Mucosa of stomach (tissue), 1 donor: ENCODE results near the gene COL4A2.

Experiments
- H3K27me3 ChIP-seq: one replicate; pipeline ENCODE4 v1.7.0; 2013; ENCODE audit warnings: mild to moderate bottlenecking, low read length; ENCODE audit not compliant: control insufficient read depth, insufficient read depth
- H3K36me3 ChIP-seq: one replicate; pipeline ENCODE4 v1.7.0; 2013; ENCODE audit warnings: low read length; ENCODE audit not compliant: control insufficient read depth, insufficient read depth
- H3K4me1 ChIP-seq: one replicate; pipeline ENCODE4 v1.7.0; 2013; ENCODE audit warnings: mild to moderate bottlenecking, low read length; ENCODE audit not compliant: control insufficient read depth, insufficient read depth
- H3K4me3 ChIP-seq: one replicate; pipeline ENCODE4 v1.7.0; 2013; ENCODE audit warnings: low read length
- H3K9ac ChIP-seq: one replicate; pipeline ENCODE4 v1.7.0; 2013; ENCODE audit warnings: mild to moderate bottlenecking, low read length, moderate library complexity
- H3K9me3 ChIP-seq: one replicate; pipeline ENCODE4 v1.7.0; 2013; ENCODE audit warnings: mild to moderate bottlenecking, low read length, moderate library complexity; ENCODE audit not compliant: control insufficient read depth
- donor health status: Pancreatic carcinoma.

Gene COL4A2

DNA sequence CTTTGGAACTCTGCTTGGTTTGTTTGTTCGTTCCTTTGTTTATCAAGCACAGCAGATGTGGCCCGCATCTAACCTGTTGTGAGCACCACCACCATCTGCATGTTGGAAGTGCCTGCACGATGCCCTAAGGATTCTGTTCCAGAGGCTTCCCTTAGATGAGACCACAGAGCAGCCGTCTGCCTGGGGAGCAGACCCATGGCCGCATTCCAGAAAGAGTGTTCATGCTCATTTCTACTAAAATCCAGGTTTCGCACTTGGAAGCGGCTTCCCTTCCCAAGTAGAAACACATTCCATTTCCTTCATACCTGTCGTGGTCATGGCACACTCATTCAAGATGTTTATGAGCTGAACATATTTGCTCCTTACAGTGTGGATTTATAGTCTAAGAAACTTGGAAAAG lies 27.2 kb downstream of the COL4A2 start:
- Histone ChIP-seq H3K36me3 (no peaks in the 10 kb centered on the region), H3K9ac (no peak overlapping the region), H3K4me1 (peaks cover 9% of the 10 kb centered on the region), H3K9me3 (no peaks in the 10 kb centered on the region), H3K27me3 (no peaks in the 10 kb centered on the region), H3K4me3 (no peak overlapping the region)

DNA sequence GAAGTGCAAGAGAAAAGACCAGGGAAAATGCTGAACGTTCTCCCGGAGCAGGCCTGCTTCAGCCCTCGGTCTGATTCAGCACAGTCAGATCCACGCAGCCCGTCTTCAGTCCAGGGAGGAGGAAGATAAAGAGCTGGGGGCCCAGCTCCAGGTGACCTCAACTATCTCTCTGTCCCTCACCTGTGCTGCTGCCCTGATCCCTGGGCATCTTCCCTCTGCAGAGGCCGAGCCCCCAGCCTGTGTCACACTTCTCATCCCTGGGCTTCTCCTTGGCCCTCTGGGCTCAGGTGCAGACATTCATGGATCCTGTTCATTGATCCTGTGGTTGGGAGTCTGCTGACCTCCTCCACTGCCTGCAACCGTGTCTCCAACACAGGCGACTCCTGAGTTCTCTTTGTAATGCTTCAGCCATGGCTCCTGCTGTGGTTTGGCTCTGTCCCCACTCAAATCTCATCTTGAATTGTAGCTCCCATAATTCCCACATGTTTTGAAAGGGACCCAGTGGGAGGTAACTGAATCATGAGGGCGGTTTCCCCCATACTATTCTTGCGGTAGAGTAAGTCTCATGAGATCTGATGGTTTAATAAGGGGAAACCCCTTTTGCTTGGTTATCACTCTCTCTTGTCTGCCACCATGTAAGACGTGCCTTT lies 27.9 kb downstream of the COL4A2 start:
- peaks cover 9% of the 10 kb centered on the region for H3K4me1 ChIP-seq

DNA sequence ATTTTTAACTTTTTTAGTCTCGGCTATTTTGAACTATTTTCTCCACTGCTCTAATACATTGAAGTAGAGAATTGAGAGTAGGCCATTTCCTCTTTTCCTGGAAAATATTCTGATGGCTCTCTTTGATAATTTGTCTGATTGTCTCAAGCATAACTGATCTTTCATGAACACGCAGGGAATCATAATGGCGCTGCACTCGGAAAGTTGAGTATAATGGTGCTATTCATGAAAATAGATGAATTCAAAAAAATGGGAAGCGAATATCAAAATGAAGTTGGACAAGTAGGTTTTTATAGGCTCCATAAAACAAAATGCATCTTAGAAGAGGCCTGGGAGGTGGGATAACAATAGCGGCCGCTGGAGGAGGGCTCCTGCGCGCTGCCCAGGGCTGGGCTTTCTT lies 29.0 kb downstream of the COL4A2 start:
- no peaks in the 10 kb centered on the region for H3K36me3 ChIP-seq
- H3K9me3 ChIP-seq: no peaks in the 10 kb centered on the region
- no peak overlapping the region for H3K9ac ChIP-seq
- peaks cover 13% of the 10 kb centered on the region for H3K4me1 ChIP-seq
- H3K4me3 ChIP-seq: no peak overlapping the region
- no peaks in the 10 kb centered on the region for H3K27me3 ChIP-seq

More for the DNA sequence above, 27.9 kb downstream of the COL4A2 start:
- Histone ChIP-seq H3K9me3 (no peaks in the 10 kb centered on the region), H3K27me3 (no peaks in the 10 kb centered on the region), H3K4me3 (no peak overlapping the region), H3K36me3 (no peaks in the 10 kb centered on the region), H3K9ac (no peak overlapping the region)

DNA sequence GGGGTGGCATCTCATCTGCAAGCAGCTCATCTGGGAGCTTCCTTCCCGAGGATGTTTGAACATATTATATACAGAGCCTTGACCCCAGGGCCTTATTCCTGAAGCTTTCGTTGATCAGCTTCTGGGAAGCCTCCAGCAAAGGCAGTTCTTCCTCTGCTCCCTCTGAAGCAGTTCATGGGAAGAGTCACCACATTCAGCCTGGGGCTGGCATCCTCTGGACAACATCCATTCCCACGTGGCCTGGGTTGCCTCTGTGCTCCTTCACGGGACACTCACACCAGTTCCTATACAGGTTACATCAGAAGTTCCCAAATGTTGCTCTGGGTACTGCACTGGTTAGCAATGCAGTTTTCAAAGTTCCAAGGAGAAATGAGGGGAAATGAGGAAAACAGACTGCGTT lies 29.6 kb downstream of the COL4A2 start:
- H3K4me1 ChIP-seq: peaks cover 19% of the 10 kb centered on the region
- no peak overlapping the region for H3K4me3 ChIP-seq
- no peaks in the 10 kb centered on the region for H3K9me3 ChIP-seq

DNA sequence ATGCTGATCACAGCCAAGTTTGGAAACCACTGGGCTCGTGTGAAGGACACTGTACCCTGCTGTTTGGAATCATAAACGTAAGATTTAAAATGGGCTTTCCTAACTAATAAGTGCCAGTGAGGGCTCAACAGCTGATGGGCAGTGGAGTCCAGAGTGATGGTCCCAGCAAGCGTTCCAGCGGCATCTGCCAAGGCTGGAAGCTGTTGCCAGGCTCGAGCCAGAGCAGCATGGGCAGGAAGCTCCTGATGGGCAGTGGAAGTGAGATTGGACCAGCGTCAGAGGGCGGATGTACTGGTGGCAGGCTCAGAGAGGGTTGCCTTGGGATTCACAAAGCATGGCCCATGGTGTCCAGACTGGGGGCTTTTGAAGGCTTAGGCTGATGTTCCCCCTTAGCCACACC lies 30.2 kb downstream of the COL4A2 start:
- Histone ChIP-seq H3K27me3 (no peaks in the 10 kb centered on the region), H3K36me3 (no peaks in the 10 kb centered on the region), H3K9ac (no peak overlapping the region), H3K4me1 (peaks cover 24% of the 10 kb centered on the region), H3K9me3 (no peaks in the 10 kb centered on the region), H3K4me3 (no peak overlapping the region)

More for the DNA sequence above, 29.6 kb downstream of the COL4A2 start:
- H3K36me3 ChIP-seq: no peaks in the 10 kb centered on the region
- no peak overlapping the region for H3K9ac ChIP-seq
- H3K27me3 ChIP-seq: no peaks in the 10 kb centered on the region

DNA sequence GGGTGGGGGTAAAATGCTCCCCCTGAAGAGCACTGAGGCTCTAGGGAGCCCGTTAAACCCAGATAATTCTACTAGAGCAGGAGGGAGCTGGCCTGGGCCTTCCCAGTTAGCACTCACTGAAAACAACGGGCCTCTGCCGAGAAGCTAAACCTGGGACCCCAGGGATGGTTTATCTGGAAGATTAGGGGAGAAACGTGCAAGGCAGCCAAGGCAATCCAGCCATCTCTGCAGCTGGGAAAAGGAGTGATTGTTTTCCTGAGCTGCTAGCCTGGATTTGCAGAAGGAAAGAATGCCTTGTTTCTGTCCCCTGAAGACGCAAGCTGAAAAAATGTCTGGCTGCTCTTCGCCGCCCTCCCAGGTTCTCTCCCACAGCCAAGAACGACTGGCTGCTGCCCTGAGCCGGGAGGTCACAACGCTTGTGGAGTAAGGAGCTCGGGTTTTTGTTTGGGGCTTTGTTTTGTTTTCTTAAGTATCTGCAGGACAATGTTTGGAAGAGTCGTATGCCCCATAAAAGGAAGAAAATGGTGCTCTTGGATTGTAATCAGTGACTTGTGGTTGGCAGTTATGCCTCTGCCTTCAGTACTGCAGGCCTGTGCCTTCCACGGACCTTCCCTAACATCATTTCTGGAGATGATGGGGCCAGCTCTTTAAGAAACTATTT lies 31.5 kb downstream of the COL4A2 start:
- Histone ChIP-seq H3K27me3 (no peaks in the 10 kb centered on the region), H3K4me1 (peaks cover 26% of the 10 kb centered on the region)

DNA sequence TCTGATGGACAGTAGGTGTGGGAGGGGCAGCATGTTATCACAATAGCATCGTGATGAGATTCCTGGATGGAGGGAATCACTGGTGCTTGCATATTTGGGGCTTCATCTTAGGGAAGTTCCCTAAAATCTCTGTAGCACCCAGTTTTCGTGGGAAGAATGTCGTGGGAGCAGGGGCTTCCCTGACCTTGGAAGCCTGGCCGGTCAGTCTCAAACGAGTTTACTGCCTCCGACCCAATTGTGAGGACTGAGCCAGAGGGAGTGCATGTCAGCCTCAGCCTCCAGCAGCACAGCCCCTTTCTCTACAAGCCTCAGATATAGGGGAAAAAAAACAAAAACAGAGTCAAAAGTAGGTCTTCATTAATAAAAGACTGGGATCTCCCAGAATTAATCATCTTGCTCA lies 32.2 kb downstream of the COL4A2 start:
- H3K4me3 ChIP-seq: no peak overlapping the region
- no peaks in the 10 kb centered on the region for H3K36me3 ChIP-seq
- no peaks in the 10 kb centered on the region for H3K9me3 ChIP-seq
- peaks cover 26% of the 10 kb centered on the region for H3K4me1 ChIP-seq
- no peak overlapping the region for H3K9ac ChIP-seq
- no peaks in the 10 kb centered on the region for H3K27me3 ChIP-seq

More for the DNA sequence above, 31.5 kb downstream of the COL4A2 start:
- Histone ChIP-seq H3K36me3 (no peaks in the 10 kb centered on the region), H3K9me3 (no peaks in the 10 kb centered on the region), H3K9ac (no peak overlapping the region), H3K4me3 (no peak overlapping the region)

DNA sequence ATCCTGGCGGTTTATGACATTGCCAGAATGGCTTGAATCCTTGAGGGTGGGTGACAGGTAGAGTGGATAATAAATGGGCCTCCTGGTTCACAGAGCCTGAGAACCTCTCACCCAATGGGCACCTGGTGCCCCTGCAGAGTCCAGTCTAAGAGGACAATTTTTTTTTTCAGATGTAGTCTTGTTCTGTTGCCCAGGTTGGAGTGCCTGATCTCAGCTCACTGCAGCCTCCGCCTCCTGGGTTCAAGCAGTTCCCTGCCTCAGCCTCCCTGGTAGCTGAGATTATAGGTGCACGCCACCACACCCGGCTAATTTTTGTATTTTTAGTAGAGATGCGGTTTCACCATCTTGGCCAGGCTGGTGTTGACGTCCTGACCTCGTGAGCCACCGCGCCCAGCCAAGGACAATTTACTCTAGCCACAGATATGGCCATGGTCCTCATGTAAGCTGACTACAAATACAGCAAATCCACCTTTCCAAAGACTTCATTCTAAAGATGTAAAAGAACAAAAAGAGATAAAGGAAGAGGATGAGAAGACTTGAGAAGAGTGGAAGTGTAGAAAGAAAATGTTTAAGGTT lies 33.0 kb downstream of the COL4A2 start:
- Histone ChIP-seq H3K4me1 (peaks cover 26% of the 10 kb centered on the region), H3K4me3 (no peak overlapping the region)

DNA sequence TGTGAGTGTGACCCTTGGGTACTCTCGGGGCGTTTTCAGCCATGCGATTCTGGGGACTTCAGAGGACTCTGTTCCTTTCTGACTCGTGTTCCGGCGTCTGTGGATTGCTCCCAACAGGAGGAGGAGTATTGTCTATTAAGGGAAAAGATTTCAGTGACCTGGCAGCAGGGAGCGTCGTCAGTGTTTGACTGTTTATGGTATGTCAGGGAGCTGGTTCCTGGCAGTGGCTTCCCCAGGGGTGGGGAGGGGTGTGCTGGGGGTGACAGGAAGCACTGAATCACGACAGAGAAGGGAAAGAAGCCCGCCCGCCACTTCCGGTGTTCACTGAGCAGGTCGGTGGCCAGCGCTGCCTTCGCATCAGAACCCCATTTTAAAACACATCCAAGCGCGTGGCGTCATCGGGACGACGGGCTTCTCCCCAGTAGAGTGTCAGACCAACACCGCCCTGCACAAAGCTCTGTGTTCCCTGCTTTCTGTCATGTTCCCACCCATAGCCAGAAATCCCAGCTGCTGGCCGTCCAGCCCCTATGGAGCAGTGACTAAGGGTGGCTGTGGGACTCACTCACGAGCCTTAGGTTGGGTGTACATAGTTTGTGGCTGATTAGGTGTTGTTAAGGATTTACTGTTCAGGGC lies 33.8 kb downstream of the COL4A2 start:
- Histone ChIP-seq H3K4me3 (no peak overlapping the region), H3K27me3 (no peaks in the 10 kb centered on the region), H3K4me1 (peaks cover 26% of the 10 kb centered on the region), H3K9ac (peak overlapping the region; percentile 42), H3K9me3 (no peaks in the 10 kb centered on the region), H3K36me3 (no peaks in the 10 kb centered on the region)

More for the DNA sequence above, 33.0 kb downstream of the COL4A2 start:
- Histone ChIP-seq H3K27me3 (no peaks in the 10 kb centered on the region), H3K36me3 (no peaks in the 10 kb centered on the region), H3K9me3 (no peaks in the 10 kb centered on the region), H3K9ac (peak overlapping the region; percentile 18)

DNA sequence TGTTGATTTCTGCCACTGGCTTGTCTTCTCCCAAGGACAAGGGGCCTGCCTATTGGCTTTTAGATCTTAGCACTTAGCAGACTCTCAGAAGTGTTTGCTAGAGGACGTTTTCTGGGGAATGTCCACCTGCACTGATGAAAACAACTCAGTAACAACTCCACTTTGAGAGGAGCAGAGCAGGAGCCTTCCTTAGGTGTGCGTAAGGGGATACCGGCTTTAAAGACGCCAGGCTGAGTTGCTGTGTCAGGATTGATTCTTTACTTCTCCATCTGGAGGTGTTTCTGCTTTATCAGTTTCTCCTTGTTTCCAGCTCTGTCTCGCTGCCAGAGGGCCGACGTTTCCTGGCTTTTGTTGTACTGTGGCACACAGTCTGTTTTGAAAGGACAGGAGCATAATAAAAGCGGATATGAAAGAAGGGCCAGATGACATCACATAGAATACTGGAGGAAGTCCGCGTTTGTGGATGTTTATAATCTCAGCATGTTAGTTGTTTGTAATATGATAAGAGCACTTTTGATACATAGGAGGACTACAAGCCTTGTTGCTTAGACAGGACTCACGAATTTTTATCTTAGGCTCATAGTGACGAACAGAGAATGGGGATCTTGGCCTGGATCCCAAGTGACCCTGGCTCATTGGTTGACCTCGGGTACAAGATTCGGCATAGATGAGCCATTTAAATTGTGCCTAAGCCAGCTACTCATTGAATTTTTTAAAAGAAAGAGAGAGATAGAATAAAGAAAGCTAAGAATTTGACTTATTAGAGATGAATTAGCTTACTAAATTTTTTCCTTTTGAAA lies 34.6 kb downstream of the COL4A2 start:
- H3K4me1 ChIP-seq: peaks cover 26% of the 10 kb centered on the region
- no peaks in the 10 kb centered on the region for H3K27me3 ChIP-seq
- H3K4me3 ChIP-seq: no peak overlapping the region
- H3K9me3 ChIP-seq: no peaks in the 10 kb centered on the region
- no peaks in the 10 kb centered on the region for H3K36me3 ChIP-seq
- H3K9ac ChIP-seq: peak overlapping the region; percentile 42

DNA sequence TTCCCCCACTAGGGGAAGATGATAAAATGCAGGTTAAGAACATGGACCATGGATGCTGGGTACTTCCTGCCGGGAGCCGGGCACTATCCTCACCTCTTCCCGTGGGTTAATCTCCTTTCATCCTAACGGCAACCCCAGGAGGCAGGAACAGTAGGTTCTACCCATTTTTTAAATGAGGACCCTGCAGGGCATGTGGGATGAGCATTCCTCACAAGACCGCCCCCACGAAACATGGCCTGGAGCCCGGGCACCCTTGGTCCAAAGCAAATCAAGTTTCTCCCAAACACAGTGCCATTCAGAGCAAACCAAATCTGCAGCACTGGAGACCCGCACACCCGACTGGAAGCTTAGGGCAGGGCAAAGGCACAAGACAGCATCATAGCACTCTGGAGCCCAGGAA lies 35.4 kb downstream of the COL4A2 start:
- no peaks in the 10 kb centered on the region for H3K27me3 ChIP-seq
- H3K4me1 ChIP-seq: peaks cover 21% of the 10 kb centered on the region
- H3K4me3 ChIP-seq: no peak overlapping the region
- no peak overlapping the region for H3K9ac ChIP-seq
- H3K36me3 ChIP-seq: no peaks in the 10 kb centered on the region
- H3K9me3 ChIP-seq: no peaks in the 10 kb centered on the region
